SKM-1 treated with dmso at 0.1 percent for 144 hours (cell line): ENCODE measurements around the gene CEBPZ.
A peak's percentile ranks its signal among the peaks of the same experiment; 100 is the strongest.
"Not testable (repeated sequence)": the region's sequence is repeated elsewhere in the genome, so short reads cannot be mapped to it uniquely, and the experiment has no call there.

ENCODE experiments used
- DNase-seq: peaks from one replicate; lab custom pipeline; 2025; ENCODE audit not compliant: unreplicated experiment; lab: John Stamatoyannopoulos, UW

CEBPZ gene

DNA sequence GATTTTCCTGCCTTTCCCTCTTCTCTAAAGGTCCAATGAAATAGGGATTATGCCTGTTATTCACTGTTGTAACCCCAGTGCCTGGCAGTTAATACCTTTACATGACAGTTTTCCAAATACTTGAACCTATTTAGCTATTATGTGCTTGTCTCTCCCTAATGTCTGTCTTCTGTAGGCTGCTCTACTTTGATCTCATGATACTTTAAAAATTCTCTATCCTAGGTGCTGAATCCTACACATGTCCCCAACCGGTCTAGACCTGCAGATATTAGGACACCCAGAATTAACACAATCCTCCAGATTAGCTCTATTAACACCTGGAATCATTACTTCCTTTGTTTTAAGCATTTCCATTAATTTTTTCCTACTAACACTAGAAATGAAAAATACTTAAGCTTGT, 7.3 kb downstream of the CEBPZ start:
- DNase-seq: no peak

DNA sequence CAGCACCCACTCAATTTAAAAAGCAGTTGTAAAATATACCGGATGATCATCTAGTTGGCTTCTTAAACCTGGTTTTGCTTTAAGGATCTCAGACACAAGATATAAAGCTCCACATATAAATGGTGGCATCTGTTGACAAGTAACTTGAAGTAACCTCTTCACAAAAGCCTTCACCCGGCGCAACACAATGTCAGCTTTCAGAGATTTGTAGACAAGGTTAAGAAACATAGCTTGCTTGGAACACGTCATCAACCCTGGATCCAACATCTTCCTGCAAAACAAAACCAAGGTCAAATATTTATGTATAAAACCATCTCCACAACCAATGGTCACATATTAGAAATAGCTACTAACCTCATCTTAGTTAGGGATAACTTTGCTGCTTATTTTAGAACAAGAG, 8.3 kb downstream of the CEBPZ start:
- no peak for DNase-seq

DNA sequence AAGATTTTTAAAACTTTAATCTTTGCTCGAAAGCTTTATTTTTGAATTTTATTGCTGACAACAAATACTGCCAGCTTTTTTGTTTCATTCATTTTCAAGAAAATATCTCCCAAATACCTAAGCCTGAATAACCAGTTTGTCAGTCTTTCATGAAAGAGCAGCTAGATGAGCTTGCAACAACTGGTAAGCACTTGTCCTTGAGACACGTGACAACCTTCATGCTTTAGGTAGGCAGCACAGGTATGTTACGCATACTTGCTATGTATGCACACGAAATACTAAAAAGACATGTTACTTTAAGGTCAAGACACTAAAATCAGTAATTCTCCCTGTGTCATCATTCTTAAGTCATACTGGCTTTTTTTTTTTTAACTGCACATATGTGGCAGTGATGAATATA, 12.3 kb downstream of the CEBPZ start:
- no peak for DNase-seq

GRCh38 chr2:37215250-37215649, 16.1 kb downstream of the CEBPZ start:
- no peak for DNase-seq

DNA sequence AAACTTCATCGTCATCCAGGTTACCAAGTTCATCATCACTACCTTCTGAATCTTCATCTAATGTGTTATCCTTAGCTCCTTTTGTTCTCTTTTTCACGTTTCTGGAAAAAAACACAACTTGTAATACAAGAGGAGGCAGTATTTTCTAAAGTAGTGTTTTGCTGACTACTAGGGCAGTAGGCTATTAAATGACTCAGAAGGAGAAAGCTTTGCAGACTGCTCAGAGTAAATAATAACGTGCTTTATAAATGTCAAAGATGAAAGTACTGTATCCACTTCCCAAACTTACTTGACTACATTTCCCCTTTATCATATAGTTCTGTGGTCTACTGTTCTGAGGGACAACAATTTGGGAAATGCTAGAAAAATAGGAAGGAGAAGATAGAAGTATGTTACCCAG, 19.5 kb downstream of the CEBPZ start:
- no peak for DNase-seq

DNA sequence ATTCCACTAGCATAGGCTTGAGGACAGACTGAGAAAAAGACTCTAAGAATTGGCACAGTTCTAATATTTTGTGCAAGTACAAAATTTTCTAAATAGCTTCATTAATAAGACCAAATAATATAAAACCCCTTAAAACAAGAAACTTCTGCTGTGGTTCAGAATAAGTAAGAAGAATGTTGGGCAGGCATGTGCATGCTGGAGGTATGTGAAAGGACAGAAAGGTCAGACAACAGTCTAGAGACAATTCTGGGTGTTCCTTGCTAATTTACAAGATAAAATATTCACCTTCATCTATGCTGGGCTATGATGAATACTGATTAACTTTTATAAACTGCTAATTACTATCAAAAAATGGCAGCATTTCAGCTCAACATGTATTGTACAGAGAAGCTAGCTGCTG, 20.2 kb downstream of the CEBPZ start:
- no peak for DNase-seq

DNA sequence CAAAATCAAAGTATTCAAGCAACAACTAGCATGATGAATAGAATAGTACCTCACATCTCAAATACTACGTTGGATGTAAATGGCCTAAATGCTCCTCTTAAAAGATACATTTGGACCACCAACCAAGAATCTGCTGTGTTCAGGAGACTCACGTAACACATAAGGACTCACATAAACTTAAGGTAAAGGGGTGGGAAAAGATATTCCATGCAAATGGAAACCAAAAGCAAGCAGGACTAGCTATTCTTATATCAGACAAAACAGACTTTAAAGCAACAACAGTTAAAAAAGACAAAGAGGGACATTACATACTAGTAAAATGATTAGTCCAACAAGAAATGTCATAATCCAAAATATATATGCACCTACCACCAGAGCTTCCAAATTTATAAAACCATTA, 24.6 kb downstream of the CEBPZ start:
- not testable (repeated sequence) for DNase-seq

DNA sequence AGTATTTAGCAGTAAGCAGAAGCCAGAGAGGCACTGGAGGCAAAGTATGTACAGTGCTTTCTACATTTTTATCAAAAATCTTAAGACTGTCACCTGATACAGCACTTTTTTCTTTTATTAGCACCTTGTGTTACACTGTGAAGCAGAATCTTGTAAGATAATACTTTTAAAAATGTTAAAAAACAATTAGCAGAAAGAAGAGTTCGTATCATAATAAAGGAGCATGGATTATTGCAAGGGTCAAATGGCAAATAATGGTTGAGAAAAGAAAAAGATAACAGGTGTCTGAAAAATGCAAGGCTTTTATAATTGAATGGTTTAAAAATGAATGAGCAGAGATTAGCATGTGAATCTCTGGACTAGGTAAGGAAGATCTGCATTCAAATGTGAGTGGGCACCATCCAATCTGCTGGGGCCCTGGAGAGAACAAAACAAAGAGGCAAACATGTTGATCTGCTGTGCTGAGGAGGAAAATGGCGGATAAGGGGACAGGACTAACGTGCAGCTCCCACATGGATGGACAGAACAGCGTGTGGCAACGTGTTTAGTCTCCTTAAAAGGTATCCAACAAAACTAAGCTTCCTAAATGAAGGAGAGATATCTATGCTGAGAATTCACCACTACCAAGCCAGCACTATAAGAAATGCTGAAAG, 25.6 kb downstream of the CEBPZ start:
- DNase-seq: no peak

DNA sequence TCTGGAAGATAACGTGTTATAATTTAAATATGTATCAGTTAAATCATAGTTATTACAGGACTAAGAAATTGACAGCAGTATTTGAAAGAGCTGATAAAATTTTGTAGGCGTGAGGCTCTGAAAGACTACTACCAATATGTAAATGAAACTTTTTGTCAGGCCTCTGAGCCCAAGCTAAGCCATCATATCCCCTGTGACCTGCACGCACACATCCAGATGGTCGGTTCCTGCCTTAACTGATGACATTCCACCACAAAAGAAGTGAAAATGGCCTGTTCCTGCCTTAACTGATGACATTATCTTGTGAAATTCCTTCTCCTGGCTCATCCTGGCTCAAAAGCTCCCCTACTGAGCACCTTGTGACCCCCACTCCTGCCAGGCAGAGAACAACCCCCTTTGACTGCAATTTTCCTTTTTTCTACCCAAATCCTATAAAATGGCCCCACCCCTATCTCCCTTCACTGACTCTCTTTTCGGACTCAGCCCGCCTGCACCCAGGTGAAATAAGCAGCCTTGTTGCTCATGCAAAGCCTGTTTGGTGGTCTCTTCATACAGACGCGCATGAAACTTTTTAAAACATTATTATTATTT, 26.2 kb downstream of the CEBPZ start:
- not testable (repeated sequence) for DNase-seq

DNA sequence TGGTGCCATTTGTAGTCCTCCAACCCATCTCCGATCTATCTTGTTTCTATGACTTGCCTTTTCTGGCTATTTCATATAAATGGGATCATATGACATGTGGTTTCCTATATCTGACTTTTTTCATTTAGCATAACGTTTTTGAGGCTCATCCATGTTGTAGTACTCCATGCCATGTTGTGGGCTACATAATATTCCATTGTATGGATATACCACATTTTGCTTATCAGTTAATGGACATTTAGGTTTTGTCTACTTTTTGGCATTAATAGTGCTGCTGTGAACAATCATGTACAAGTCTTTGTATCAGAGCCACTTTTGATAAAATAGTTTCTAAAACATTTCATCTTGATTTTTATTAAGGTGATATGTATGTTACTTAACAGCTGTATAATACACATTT, 27.7 kb downstream of the CEBPZ start:
- DNase-seq: no peak

- DNase-seq: no peak
These were observed 29.6 kb downstream of the CEBPZ start for GRCh38 chr2:37201766-37202165.

DNA sequence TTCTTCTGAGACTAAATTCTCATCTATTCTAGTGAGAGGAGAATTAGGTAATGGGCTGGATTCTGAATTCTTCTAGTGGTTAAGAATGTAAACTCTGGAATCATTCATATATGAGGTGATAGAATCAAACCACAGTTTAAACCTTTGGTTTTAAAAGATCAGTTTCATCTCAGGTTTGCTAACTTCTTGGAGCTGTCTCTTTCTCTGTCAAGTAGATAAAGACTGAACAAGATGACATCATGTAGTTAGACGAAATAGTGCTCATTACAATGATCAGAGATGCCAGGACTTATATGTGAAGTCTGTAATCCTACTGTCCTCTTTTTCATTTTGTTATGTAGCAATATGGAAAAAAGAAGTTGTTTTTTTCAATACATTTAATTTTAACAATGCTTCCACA, 30.2 kb downstream of the CEBPZ start:
- no peak for DNase-seq

- no peak for DNase-seq
These were observed 32.7 kb downstream of the CEBPZ start for GRCh38 chr2:37198681-37199065.

DNA sequence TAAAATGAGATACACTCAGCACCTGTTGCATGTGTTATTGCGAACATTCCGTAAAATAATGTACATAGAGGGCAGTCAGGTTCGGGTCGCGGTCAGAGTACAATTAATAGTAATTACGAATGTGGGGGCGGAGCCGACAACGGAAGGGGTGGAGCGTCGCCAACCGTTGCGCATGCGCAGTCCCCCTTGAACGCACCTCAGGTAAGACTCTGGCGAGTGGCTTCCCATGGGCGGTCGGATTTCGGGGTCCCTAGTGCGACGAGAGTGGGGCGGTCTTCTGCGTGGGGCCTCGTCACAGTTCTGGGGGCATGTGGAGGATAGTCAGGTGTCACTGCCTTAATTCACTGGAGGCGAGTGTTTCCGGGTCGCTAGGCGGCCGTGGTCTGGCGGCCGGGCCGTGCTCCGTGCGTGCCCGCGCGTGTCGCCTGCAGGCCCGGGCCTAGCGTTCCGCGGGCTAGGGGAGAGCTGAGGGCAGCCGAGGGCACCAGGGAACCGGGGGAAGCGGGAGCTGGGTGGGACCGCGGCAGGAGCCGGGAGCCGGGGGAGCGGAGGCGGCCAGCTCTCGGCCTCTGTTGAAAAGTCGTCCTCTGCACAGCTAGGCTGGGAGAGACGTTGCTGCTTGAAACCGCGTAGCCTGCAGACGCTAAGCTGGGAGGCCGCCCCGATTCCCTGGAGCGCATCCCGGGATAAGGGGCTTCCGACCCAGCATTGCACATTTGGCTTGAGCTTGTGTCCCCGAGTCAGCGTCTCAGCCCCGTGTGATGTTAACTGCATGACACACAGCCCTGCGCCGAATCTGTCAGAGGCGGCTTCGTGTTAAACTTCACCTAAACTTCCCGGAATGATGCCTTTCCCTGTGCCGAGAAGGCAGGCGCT, 34.8 kb downstream of the CEBPZ start, which contains the start of gene CEBPZOS:
CEBPZOS (plus strand) TSS at position 177 of the 876 bp plus-strand sequence. CDS start 3,209 bp downstream, outside the sequence.
- peak; percentile 64 for DNase-seq

DNA sequence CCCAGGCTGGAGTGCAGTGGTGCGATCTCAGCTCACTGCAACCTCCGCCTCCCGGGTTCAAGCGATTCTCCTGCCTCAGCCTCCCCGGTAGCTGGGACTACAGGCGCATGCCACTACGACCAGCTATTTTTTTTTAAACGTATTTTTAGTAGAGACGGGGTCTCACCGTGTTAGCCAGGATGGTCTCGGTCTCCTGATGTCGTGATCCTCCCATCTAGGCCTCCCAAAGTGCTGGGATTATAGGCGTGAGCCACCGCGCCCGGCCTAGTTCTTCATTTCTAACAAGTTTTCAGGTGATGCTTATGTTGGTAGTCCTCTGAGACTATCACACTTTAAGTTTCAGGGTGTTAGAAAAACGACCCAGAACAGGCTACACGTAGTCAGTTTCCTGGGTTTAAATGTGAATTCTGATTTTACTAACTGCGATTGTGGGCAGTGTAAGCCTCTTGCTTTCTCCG, 35.5 kb downstream of the CEBPZ start:
- DNase-seq: not testable (repeated sequence)

DNA sequence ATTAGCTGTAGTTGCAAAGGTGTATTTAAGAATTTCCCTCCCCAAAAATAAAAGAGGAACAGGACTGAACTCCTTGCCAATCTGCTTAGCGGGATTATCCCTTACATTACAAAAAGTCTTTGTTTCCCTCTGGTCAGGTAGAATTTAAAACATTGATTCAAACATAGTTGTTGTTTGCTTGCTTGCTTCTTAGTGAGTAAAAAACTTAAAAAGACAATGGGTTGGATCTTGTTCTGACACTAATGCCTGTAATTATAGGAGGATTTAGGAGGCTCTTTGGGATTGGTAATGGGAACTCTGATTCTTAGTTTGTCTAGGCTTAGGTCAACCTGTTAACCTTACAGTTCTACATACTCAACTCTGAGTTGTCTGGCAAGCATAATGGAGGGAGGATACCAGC, 38.8 kb downstream of the CEBPZ start:
- no peak for DNase-seq

GRCh38 chr2:37191747-37192146, 39.6 kb downstream of the CEBPZ start:
- DNase-seq: no peak

DNA sequence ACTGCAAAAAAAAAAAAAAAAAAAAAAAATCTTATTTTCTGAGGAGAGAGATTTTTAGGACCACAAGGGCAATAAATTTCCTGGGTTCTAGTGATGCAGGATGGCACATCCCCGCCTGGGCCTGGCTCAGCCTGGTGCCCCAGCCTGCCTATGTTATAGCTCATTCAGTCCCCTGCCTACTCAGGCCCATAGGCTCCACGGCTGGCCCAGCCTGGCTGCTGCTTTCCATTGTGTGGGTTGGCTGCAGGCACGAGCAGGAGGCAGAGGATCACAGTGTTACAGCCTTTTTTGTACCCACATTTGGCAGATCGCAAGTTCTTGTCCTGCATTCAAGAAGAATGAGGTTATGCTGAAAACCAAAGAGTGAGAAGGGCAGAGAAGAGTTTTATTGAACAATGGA, 40.1 kb downstream of the CEBPZ start:
- DNase-seq: no peak

DNA sequence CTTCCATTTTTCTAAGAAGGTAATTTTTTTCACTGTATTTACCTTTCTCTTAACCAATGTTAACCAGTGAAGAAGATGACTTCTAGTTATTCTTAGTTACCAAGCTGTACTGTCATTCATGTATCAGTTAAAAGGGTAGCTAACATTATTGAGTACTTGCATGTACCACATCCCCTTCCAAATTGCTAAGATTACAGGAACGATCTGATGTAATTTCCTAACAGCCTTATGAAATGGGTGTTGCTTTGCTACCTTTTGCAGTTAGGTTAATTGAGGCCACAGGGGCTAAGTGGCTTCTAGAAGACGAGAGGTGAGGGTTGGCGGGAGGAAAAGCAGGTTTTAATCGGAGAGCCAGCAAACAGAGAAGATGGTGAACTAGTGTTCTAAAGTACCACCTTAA, 41.1 kb downstream of the CEBPZ start:
- DNase-seq: peak; percentile 90

- DNase-seq: peak; percentile 83
These were observed 41.8 kb downstream of the CEBPZ start for GRCh38 chr2:37189452-37190153.

DNA sequence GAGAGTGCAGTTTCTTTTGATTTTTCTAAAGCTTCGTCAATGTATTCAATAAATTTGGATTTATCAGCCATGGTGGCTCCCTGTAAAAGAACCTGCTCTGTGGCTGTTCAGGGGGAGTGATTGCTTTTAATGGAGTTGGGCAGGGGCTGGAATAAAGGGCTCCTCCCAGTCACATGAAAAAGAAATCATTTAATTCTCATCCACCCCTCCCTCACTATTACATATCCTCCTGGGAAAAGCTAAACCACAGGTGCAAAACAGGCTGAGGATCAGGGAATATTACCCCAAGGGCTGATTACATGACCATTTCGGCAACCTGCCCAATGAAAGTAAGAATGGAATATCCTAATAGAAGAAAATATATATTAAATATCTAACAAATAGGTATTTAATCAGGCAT, 42.8 kb downstream of the CEBPZ start, which contains the start of gene SULT6B1:
SULT6B1 (minus strand) TSS at position 101 of the 400 bp plus-strand sequence; CDS start at position 71, 30 bp downstream.
- no peak for DNase-seq
